GM19372 (cell line): ENCODE data around the gene LZTS3.
A peak's percentile ranks its signal among the peaks of the same experiment; 100 is the strongest.
"Not testable (repeated sequence)": the region's sequence is repeated elsewhere in the genome, so short reads cannot be mapped to it uniquely, and the experiment has no call there.

ENCODE experiments used
- ATAC-seq: cut with Tn5 transposase; IDR thresholded peaks from one replicate; pipeline ENCODE4 v1.9.1; 2021; ENCODE audit warnings: mild to moderate bottlenecking, low read depth, moderate library complexity; ENCODE audit not compliant: unreplicated experiment

The LZTS3 gene

GRCh38 chr20:3168829-3169590 is 4.3 kb downstream of the LZTS3 start:
- ATAC-seq: no peak

GRCh38 chr20:3168079-3168828 is 5.1 kb downstream of the LZTS3 start:
- no peak for ATAC-seq

GRCh38 chr20:3167738-3168078 is 5.6 kb downstream of the LZTS3 start:
- no peak for ATAC-seq

- ATAC-seq: no peak
Observed at GRCh38 chr20:3166913-3167342, 6.4 kb downstream of the LZTS3 start.

GRCh38 chr20:3166338-3166912 is 6.9 kb downstream of the LZTS3 start:
- no peak for ATAC-seq

GRCh38 chr20:3165473-3166337 is 7.6 kb downstream of the LZTS3 start:
- no peak for ATAC-seq

- no peak for ATAC-seq
Observed at GRCh38 chr20:3164763-3165410, 8.5 kb downstream of the LZTS3 start.

- no peak for ATAC-seq
Observed at GRCh38 chr20:3164043-3164762, 9.1 kb downstream of the LZTS3 start.

GRCh38 chr20:3163099-3164042 is 10.0 kb downstream of the LZTS3 start:
- ATAC-seq: no peak

GRCh38 chr20:3162080-3162611 is 11.2 kb downstream of the LZTS3 start:
- ATAC-seq: no peak

- ATAC-seq: no peak
Observed at GRCh38 chr20:3161316-3162079, 11.9 kb downstream of the LZTS3 start.

- no peak for ATAC-seq
Observed at GRCh38 chr20:3160418-3160817, 12.9 kb downstream of the LZTS3 start.

- ATAC-seq: no peak
Observed at GRCh38 chr20:3158968-3159431, 14.3 kb downstream of the LZTS3 start.

GRCh38 chr20:3157817-3158216 is 15.5 kb downstream of the LZTS3 start:
- no peak for ATAC-seq

- peak; percentile 44 for ATAC-seq
Observed at GRCh38 chr20:3156811-3157619, 16.3 kb downstream of the LZTS3 start.

GRCh38 chr20:3152057-3152644 is 21.2 kb downstream of the LZTS3 start:
- ATAC-seq: not testable (repeated sequence)
